Loucy (cell line): Measurements from ENCODE around the gene ZBTB38.

Experiments used
- H2AFZ ChIP-seq: fragments of 200-600 bp; sonication (generic); 2 replicates; pipeline ENCODE4 v1.6.0; 2016; ENCODE audit warnings: antibody characterized with exemption, mild to moderate bottlenecking, low read length, moderate library complexity
- H3F3A ChIP-seq: fragments of 200-600 bp; 2 replicates; pipeline ENCODE4 v1.6.0; 2016; ENCODE audit warnings: antibody characterized with exemption, low read depth, mild to moderate bottlenecking
- H3K27me3 ChIP-seq: fragments of 200-600 bp; sonication (generic); 2 replicates; pipeline ENCODE4 v1.6.1; 2014; ENCODE audit warnings: low read length, mild to moderate bottlenecking; ENCODE audit not compliant: insufficient read depth, poor library complexity, severe bottlenecking
- H3K36me3 ChIP-seq: fragments of 200-600 bp; sonication (generic); 2 replicates; pipeline ENCODE4 v1.6.1; 2016; ENCODE audit warnings: low read length; ENCODE audit not compliant: insufficient read depth
- H3K4me1 ChIP-seq: fragments of 200-600 bp; sonication (generic); 2 replicates; pipeline ENCODE4 v1.5.1; 2014; ENCODE audit warnings: low read length, mild to moderate bottlenecking; ENCODE audit not compliant: insufficient read depth, poor library complexity, severe bottlenecking
- H3K4me2 ChIP-seq: fragments of 200-600 bp; sonication (generic); 2 replicates; pipeline ENCODE4 v1.6.0; 2014; ENCODE audit warnings: antibody characterized with exemption, low read length, low read depth, mild to moderate bottlenecking; ENCODE audit not compliant: poor library complexity, severe bottlenecking
- H3K4me3 ChIP-seq: fragments of 200-600 bp; sonication (generic); 2 replicates; pipeline ENCODE4 v1.5.1; 2014; ENCODE audit warnings: low read length, mild to moderate bottlenecking, mixed read lengths; ENCODE audit not compliant: poor library complexity, severe bottlenecking
- H3K79me2 ChIP-seq: fragments of 200-600 bp; sonication (generic); 2 replicates; pipeline ENCODE4 v1.6.1; 2014; ENCODE audit warnings: low read length; ENCODE audit not compliant: insufficient read depth
- H3K9ac ChIP-seq: fragments of 200-600 bp; sonication (generic); 2 replicates; pipeline ENCODE4 v1.6.0; 2014; ENCODE audit warnings: mild to moderate bottlenecking, low read depth, low read length, moderate library complexity; ENCODE audit not compliant: poor library complexity, severe bottlenecking
- H3K9me2 ChIP-seq: fragments of 200-600 bp; sonication (generic); replicated peaks from 2 replicates; pipeline ENCODE4 v1.6.1; 2016; ENCODE audit warnings: low read depth, low read length, mixed read lengths
- H3K9me3 ChIP-seq: fragments of 200-600 bp; sonication (generic); 2 replicates; pipeline ENCODE4 v1.6.1; 2014; ENCODE audit warnings: mild to moderate bottlenecking, antibody characterized with exemption, low read length, low read depth; ENCODE audit not compliant: insufficient read depth
- H4K20me1 ChIP-seq: fragments of 200-600 bp; sonication (generic); 2 replicates; pipeline ENCODE4 v1.6.0; 2014; ENCODE audit warnings: antibody characterized with exemption, low read length, mild to moderate bottlenecking; ENCODE audit not compliant: insufficient read depth, poor library complexity, severe bottlenecking
- CTCF ChIP-seq: fragments of 200-600 bp; sonication (generic); conservative IDR thresholded peaks from 2 replicates; pipeline ENCODE4 v1.5.1; 2014; ENCODE audit warnings: mild to moderate bottlenecking, antibody characterized with exemption, low read length
- EZH2phosphoT487 ChIP-seq: fragments of 200-600 bp; IDR thresholded peaks from 2 replicates; pipeline ENCODE4 v1.6.1; 2018; ENCODE audit warnings: antibody characterized with exemption, mild to moderate bottlenecking, moderate library complexity, borderline replicate concordance

Gene ZBTB38

DNA sequence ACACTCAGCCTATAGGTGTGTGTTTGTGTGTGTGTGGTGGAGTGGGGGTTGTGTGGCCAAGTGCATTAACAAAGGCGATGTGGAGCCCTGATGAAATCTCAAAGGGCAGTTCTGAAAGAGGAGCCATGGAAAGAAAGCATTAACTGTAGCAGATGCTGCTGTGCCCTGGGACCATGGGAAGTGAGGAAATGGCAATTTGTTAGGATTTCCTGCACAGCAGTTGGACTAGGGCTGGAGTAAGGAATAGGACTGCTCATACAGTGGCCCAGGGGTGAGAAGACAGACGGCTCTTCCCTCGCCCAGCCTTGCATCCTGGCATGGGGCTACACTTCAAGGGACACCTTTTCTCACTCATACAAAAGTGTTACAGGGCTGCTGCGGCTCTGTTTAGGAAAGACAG lies 12.3 kb upstream of the ZBTB38 start:
- H3K9me2 ChIP-seq: no peaks in the 10 kb centered on the region
- TF ChIP-seq CTCF (no peak), EZH2phosphoT487 (no peak)
- no peak overlapping the region for H2AFZ ChIP-seq
- H3K4me3 ChIP-seq: no peak overlapping the region
- no peaks in the 10 kb centered on the region for H3F3A ChIP-seq
- no peak overlapping the region for H3K4me2 ChIP-seq
- peaks cover 12% of the 10 kb centered on the region for H3K4me1 ChIP-seq
- no peaks in the 10 kb centered on the region for H3K27me3 ChIP-seq
- no peak overlapping the region for H3K9ac ChIP-seq
- H3K36me3 ChIP-seq: no peaks in the 10 kb centered on the region
- no peaks in the 10 kb centered on the region for H3K79me2 ChIP-seq
- H3K9me3 ChIP-seq: no peaks in the 10 kb centered on the region
- H4K20me1 ChIP-seq: no peaks in the 10 kb centered on the region

GRCh38 chr3:141360888-141361598 lies 7.3 kb upstream of the ZBTB38 start:
- no peaks in the 10 kb centered on the region for H3F3A ChIP-seq
- H3K27me3 ChIP-seq: no peaks in the 10 kb centered on the region
- H3K9me3 ChIP-seq: no peaks in the 10 kb centered on the region
- H3K79me2 ChIP-seq: no peaks in the 10 kb centered on the region
- H3K4me3 ChIP-seq: no peak overlapping the region
- no peaks in the 10 kb centered on the region for H4K20me1 ChIP-seq
- peak overlapping the region; percentile 17 for H3K4me2 ChIP-seq
- no peak for TF ChIP-seq EZH2phosphoT487
- peak; percentile 86 for TF ChIP-seq CTCF
- peaks cover 13% of the 10 kb centered on the region for H3K4me1 ChIP-seq
- H3K9me2 ChIP-seq: no peaks in the 10 kb centered on the region
- no peaks in the 10 kb centered on the region for H3K36me3 ChIP-seq
- H3K9ac ChIP-seq: no peak overlapping the region
- H2AFZ ChIP-seq: peak overlapping the region; percentile 72

DNA sequence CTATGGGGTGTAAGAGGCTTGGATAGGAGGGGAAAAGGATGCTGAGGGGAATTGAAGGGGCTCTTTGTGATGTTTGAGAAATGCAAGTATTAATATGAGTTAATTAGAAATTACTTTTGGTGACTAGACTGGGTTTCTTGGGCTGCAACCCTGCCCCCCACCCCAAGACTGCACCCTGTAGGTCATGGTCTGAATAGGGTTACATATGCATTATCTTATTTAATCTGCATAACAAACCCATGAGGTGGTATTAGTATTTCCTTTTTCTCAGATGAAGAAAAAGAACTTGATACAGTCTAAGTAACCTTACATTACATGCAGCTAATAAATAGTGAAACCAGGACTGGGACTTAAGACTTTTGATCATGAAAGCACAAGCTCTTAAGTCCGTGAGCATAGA lies 5.6 kb upstream of the ZBTB38 start:
- no peaks in the 10 kb centered on the region for H3K9me2 ChIP-seq
- no peak overlapping the region for H3K4me3 ChIP-seq
- H3K9ac ChIP-seq: no peak overlapping the region
- TF ChIP-seq CTCF (no peak), EZH2phosphoT487 (no peak)
- H3F3A ChIP-seq: no peaks in the 10 kb centered on the region
- H3K79me2 ChIP-seq: no peaks in the 10 kb centered on the region
- H3K4me2 ChIP-seq: no peak overlapping the region
- H3K9me3 ChIP-seq: no peaks in the 10 kb centered on the region
- no peaks in the 10 kb centered on the region for H3K36me3 ChIP-seq
- H2AFZ ChIP-seq: no peak overlapping the region
- H3K4me1 ChIP-seq: peaks cover 12% of the 10 kb centered on the region
- H3K27me3 ChIP-seq: no peaks in the 10 kb centered on the region
- no peaks in the 10 kb centered on the region for H4K20me1 ChIP-seq
